ENCODE results near the gene TUFT1.
A peak's percentile ranks its signal among the peaks of the same experiment; 100 is the strongest.
"Not testable (repeated sequence)": the region's sequence is repeated elsewhere in the genome, so short reads cannot be mapped to it uniquely, and the experiment has no call there.

TUFT1 gene

DNA sequence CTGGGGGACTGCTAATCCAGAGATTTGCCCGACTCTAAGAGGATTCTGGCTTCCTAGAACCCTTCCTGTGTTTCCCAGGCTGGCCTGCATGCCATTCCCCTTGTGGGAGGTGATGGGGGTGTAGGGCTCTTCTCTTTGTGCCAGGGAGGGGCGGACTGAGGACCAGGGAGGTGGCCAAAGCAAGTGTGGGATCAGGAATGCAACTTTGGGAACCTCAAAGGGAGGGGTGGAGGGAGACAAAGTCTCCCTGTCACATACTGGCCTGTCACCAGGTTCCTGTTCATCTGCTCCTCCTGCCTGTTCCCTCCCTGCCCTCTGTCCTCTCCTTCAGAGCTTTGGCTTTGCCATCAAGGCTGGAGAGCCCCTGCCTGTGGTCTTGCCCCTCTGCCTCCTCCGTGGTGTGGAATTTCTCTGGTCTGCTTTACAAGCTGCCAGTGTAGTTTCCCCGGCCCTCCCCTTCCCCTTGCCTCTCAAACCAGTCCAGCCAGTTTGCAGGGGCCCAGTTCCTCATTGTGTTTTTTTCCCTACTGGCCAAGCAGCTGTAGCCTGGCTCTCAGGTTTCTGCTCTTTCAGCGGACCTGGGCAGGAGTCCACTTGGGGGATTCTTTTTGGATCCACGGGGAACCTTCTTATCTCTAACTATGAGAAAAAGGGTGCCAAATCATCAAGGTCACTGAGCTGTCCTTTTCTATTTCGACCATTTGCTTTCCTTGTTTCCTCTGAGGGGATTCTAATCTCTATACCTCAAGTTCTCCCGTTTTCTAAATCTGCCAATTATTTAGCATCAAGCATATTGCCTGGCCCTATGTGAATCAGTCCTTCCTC is 27.1 kb upstream of the TUFT1 start:
- no peak for DNase-seq

GRCh38 chr1:151513626-151514121 is 26.4 kb upstream of the TUFT1 start:
- DNase-seq = no peak

GRCh38 chr1:151514366-151514765 is 25.7 kb upstream of the TUFT1 start:
- no peak for DNase-seq

- DNase-seq = no peak
These were observed 24.8 kb upstream of the TUFT1 start for GRCh38 chr1:151515265-151515664.

DNA sequence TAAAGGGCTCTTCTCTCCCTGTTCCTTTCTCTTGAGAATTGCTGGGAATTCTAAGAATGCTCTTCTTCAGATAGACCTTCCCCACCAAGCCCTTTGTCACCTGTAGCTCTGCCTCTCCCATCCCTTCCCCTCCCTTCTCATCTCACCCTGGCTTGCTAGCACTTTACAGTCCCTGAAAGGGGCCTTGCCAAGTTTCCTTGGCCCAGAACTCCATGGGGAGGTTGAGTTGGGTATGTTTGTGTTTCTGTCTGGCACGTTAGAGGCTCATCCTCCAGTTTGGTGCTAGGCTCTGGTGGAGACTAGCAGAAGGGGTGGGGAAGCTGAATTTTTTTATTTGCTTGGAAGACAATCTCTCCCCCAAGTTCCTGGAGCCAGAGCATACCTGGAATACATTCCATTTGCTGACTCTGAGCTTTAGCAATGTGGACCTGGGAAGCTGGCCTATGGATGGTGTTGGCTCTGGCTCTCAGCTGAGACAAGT is 24.0 kb upstream of the TUFT1 start:
- no peak for DNase-seq

GRCh38 chr1:151518431-151518830 is 21.7 kb upstream of the TUFT1 start:
- no peak for DNase-seq

DNA sequence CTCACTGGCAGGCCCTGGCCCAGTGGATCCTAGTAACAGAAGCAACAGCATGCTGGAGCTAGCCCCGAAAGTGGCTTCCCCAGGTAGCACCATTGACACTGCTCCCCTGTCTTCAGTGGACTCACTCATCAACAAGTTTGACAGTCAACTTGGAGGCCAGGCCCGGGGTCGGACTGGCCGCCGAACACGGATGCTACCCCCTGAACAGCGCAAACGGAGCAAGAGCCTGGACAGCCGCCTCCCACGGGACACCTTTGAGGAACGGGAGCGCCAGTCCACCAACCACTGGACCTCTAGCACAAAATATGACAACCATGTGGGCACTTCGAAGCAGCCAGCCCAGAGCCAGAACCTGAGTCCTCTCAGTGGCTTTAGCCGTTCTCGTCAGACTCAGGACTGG is 21.2 kb upstream of the TUFT1 start:
- DNase-seq = no peak

- no peak for DNase-seq
These were observed 20.4 kb upstream of the TUFT1 start for GRCh38 chr1:151519667-151520066.

DNA sequence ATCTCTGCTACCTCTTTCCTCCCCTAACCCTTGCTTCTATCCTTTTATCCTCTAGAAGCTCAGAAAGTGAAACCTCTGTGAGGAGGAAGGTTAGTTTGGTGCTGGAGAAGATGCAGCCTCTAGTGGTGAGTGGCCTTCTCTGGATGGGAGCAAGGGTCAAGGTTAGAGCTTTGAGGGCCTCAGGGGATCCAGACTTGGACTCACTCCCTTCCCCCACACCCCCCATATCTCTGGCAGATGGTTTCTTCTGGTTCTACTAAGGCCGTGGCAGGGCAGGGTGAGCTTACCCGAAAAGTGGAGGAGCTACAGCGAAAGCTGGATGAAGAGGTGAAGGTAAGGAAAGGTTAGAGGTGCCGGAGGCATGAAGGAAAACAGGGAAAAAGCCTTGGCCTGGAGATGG is 19.8 kb upstream of the TUFT1 start:
- DNase-seq = no peak

DNA sequence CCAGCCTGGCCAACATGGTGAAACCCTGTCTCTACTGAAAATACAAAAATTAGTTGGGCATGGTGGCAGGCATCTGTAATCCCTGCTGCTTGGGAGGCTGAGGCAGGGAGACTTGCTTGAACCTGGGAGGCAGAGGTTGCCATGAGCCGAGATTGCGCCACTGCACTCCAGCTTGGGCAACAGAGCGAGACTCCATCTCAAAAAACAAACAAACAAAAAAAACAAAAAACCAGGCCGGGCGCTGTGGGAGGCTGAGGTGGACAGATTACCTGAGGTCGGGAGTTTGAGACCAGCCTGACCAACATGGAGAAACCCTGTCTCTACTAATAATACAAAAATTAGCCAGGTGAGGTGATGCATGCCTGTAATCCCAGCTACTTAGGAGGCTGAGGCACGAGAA is 17.7 kb upstream of the TUFT1 start:
- DNase-seq = not testable (repeated sequence)

DNA sequence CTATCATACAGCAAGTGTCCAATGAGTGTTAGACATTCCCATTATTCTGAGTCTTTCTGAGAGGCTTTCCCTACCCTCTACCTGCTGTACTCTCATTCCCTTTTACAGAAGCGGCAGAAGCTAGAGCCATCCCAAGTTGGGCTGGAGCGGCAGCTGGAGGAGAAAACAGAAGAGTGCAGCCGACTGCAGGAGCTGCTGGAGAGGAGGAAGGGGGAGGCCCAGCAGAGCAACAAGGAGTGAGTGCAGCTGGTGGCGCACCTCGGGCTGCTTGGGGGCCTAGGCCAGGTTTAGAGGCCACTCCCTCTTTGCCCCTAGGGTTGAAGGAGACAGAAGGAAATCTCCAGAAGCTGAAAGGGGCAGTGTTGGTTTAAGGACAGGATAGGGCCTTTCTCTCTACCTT is 16.8 kb upstream of the TUFT1 start:
- DNase-seq = no peak

DNA sequence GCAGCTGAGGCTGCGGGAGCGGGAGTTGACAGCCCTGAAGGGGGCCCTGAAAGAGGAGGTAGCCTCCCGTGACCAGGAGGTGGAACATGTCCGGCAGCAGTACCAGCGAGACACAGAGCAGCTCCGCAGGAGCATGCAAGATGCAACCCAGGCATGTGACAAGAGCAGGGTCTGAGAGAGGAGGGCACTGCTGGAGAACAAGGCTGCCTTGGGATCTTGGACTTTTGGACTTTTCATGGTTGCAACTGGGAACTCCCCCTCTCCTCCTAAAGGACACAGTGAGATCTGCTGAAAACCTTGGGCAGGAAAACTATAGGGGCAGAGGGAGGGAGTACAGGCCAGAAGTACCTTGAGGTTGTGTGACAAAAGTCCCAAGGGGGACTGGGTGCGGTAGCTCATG is 15.4 kb upstream of the TUFT1 start:
- no peak for DNase-seq

DNA sequence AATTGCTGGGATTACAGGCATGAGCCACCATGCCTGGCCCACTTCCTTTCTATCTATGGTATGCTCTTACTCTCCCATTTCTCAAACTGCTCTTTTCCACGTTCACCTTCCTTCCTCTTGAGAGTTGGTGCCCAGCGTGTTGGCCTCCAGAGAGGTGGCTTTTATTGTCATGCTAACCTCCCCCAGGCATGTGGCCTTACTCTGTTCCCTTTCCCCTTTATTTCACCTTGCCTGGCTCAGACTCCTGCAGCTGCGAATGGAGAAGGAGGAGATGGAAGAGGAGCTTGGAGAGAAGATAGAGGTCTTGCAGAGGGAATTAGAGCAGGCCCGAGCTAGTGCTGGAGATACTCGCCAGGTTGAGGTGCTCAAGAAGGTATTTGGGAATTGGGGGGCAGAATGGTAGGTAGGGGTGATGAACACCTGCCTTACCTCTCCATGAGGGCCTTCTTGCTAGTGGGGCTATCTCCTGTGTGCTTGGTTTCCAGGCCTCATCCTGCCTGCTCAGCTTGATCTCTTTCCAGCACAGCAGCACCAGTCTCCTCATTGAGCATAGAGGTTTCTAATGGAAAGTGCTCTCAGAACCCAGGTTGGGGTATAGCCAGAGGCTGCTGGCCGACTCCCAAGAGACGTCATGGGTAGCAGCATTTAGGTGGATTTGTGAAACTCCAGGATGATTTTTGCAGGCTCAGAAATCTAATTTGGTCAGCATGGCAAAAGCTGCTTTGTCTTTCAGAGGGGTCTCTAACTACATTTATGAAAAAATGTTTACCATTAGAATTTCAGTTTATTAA is 13.2 kb upstream of the TUFT1 start:
- DNase-seq = no peak

- DNase-seq = no peak
These were observed 10.9 kb upstream of the TUFT1 start for GRCh38 chr1:151529211-151529702.

DNA sequence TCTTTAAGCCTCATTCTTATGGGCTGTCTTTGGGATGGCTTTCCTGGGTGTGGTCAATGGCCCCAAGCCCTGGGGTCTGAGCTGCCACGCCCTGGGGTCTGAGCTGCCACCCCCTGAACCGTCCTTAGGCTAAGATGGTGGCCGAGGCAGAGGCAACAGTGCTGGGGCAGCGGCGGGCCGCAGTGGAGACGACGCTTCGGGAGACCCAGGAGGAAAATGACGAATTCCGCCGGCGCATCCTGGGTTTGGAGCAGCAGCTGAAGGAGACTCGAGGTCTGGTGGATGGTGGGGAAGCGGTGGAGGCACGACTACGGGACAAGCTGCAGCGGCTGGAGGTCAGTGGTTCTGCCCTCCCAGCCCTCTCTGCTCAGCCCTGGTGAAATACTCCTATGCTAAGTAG is 10.3 kb upstream of the TUFT1 start:
- no peak for DNase-seq

DNA sequence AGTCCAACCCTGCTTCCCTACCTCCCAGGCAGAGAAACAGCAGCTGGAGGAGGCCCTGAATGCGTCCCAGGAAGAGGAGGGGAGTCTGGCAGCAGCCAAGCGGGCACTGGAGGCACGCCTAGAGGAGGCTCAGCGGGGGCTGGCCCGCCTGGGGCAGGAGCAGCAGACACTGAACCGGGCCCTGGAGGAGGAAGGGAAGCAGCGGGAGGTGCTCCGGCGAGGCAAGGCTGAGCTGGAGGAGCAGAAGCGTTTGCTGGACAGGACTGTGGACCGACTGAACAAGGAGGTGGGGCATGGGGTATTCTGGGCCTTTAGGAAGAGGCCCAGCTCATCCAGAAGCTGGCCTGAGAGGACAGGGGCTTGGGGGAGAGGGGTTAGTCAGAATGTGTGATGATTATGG is 9.6 kb upstream of the TUFT1 start:
- DNase-seq = no peak

DNA sequence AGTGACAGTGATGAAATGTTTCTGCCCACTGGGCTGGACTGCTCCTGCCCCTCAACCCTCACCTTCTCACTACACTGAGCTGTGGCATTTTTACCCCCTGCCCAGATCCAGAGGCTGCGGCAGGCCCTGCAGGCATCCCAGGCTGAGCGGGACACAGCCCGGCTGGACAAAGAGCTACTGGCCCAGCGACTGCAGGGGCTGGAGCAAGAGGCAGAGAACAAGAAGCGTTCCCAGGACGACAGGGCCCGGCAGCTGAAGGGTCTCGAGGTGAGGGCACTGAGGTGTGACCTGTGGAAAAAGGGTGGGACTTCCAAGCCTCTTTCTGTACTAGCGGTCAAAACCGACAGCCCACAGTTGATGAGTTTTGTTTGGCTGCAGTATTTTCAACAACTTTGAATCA is 6.2 kb upstream of the TUFT1 start:
- no peak for DNase-seq

- peak; percentile 46 to 58 for DNase-seq
These were observed 5.3 kb upstream of the TUFT1 start for GRCh38 chr1:151534662-151535278.

DNA sequence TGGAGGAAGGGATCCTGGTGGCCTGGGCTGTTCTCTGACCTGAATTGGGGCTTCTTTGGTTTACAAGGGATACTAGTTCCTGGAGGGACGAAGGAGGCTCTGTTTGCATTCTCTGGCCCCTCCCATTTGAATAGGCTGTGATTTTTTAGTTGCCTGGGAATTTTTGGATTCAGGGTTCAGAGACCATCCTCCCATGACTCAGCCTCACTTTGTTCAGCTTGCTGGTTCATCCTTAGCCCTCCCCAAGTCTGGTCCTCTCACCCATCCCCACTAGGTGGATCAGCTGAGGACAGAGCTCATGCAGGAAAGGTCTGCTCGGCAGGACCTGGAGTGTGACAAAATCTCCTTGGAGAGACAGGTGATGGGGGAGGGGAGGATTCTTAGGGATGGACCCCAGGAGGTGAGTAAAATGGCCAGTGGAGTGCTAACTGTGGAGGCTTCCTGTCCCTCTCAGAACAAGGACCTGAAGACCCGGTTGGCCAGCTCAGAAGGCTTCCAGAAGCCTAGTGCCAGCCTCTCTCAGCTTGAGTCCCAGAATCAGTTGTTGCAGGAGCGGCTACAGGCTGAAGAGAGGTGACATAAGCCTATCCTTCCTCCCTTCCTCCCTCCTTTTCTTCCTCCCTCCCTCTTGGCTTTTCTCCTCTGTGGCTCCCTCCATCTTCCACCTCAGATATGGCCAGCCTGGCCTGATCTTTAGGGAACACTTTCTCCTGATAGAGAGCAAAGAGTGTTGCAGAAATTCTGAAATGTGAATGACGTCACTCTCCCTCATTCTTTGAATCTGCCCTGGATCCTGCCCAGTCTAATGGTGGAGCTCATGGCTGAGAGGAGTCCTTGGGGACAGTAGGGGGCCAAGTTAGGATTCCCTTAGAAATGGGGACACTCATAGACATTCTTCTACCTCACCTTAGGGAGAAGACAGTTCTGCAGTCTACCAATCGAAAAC is 4.5 kb upstream of the TUFT1 start:
- no peak for DNase-seq

DNA sequence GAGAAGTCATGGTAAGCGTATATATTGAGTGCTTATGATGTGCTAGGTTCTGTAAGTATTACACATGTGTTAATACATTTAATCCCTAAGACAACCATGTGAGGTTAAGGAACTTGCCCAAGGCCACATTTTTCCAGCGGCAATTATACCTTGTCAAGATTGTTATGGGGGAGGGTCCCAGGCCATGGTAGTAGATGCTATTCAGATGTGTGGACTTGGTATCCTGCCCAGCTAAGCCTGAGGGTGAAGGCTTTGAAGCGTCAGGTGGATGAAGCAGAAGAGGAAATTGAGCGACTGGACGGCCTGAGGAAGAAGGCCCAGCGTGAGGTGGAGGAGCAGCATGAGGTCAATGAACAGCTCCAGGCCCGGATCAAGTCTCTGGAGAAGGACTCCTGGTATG is 3.6 kb upstream of the TUFT1 start:
- no peak for DNase-seq

DNA sequence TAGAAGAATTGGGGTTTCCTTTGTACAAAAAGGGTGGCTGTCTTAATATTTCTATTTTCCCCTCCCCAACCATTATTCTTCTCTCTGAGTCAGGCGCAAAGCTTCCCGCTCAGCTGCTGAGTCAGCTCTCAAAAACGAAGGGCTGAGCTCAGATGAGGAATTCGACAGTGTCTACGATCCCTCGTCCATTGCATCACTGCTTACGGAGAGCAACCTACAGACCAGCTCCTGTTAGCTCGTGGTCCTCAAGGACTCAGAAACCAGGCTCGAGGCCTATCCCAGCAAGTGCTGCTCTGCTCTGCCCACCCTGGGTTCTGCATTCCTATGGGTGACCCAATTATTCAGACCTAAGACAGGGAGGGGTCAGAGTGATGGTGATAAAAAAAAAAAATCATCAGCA is 3.0 kb upstream of the TUFT1 start:
- DNase-seq = no peak

DNA sequence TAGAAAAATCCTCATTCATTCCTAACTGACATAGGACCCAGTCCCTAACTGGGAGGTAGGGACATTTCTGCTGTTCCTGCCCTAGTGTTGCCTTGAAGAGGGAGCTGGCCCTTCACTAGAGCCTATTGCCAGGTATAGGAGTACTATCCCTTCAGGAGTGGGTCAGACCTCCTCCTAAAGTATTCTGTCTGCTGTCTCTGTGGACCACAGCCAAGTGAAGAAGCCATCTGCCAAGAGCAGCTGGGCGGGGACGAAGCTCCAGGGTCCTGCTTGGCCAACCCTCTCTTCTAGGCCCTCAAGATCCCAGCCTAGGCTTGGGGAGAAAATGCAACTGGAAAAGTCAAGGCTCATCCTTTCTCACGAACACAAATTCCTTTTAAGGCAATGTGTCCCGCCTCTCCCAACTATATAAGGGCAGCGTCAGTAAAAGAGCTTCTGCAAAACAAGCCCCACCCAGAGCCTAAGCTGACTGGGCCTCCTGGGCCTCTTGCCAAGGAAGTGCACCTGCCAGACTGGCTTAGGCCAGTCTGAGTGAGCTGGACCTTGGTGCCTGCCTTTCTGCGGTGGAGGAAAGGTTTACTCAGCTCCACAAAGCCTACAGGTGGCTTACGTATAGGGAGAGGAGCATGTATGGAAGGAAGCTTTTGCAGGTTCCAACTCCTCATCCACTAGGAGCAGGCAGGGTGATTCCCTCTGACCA is 638 bp upstream of the TUFT1 start:
- DNase-seq = peak; percentile 47 to 62
